GM12878 (cell line): ENCODE measurements around the gene HIP1. TPM values are rescaled to one million over a fixed set of nuclear protein-coding genes. Genes with fewer than 3 reads are reported as not detected.

Source experiments
- ATAC-seq: fragments of 200-7000 bp; cut with Tn5 transposase; 3 replicates; pipeline ENCODE4 v1.9.1; 2020; ENCODE audit warnings: mild to moderate bottlenecking, moderate library complexity
- BruUV-seq: library from RNA; stranded (reverse); fragments of 400-500 nt; replicated peaks from 2 replicates; lab custom pipeline; 2021; lab: Mats Ljungman, UMichigan
- CTCF ChIA-PET: fragments of 300-600 bp; sonication (Branson Sonifier 250); formaldehyde crosslinking; extraction: SDS; loops from one replicate; lab custom pipeline; 2021; ENCODE audit warnings: inconsistent platforms; lab: Yijun Ruan, JAX
- POLR2A ChIA-PET: fragments of 350-600 bp; formaldehyde crosslinking; extraction: SDS; loops from one replicate; lab custom pipeline; 2021; ENCODE audit warnings: inconsistent platforms; lab: Charles Lee
- RAD21 ChIA-PET: fragments of 300-600 bp; sonication (Branson Sonifier 250); formaldehyde crosslinking; loops from one replicate; lab custom pipeline; 2023; ENCODE audit warnings: antibody characterized with exemption; ENCODE audit not compliant: unreplicated experiment; lab: Charles Lee
- SMC1A ChIA-PET: fragments of 300-600 bp; sonication (Branson Sonifier 250); formaldehyde crosslinking; loops from one replicate; lab custom pipeline; 2023; ENCODE audit not compliant: unreplicated experiment, uncharacterized antibody; lab: Charles Lee
- DNase-seq: peaks from one replicate; pipeline ENCODE4 v3.0.0-alpha.2; 2011; ENCODE audit warnings: low read depth, low spot score
- FAIRE-seq: peaks from 3 replicates; lab custom pipeline; 2011; peaks lifted over from hg19 to GRCh38; lab: Jason Lieb, UNC
- H2AFZ ChIP-seq: 2 replicates; pipeline ENCODE4 v1.6.0; 2011; ENCODE audit warnings: low read depth, low read length, control low read depth; ENCODE audit not compliant: control insufficient read depth
- H3K27ac ChIP-seq: 2 replicates; pipeline ENCODE4 v1.5.1; 2011; ENCODE audit warnings: control low read depth; ENCODE audit not compliant: control insufficient read depth, insufficient read depth
- H3K27me3 ChIP-seq, 2 experiments: replicated peaks in 1 of 2; 2 replicates each; pipeline versions ENCODE4 v1.6.0 to v1.6.1; 2011; ENCODE audit warnings: low read length in 1 of 2; ENCODE audit not compliant: control insufficient read depth in 2 of 2, insufficient read depth in 2 of 2
- H3K36me3 ChIP-seq, 2 experiments: 2 replicates each; pipeline ENCODE4 v1.5.1; 2011; ENCODE audit warnings: low read length in 1 of 2; ENCODE audit not compliant: control insufficient read depth in 2 of 2, insufficient read depth in 2 of 2
- H3K4me1 ChIP-seq: 2 replicates; pipeline ENCODE4 v1.6.1; 2011; ENCODE audit warnings: mild to moderate bottlenecking, low read length, moderate library complexity, mixed read lengths; ENCODE audit not compliant: control insufficient read depth, insufficient read depth
- H3K4me2 ChIP-seq: 2 replicates; pipeline ENCODE4 v1.6.0; 2011; ENCODE audit warnings: control low read depth; ENCODE audit not compliant: control insufficient read depth, insufficient read depth
- H3K4me3 ChIP-seq: fragments of 200-600 bp; sonication (generic); 2 replicates; pipeline ENCODE4 v1.5.1; 2016
- H3K79me2 ChIP-seq: 2 replicates; pipeline ENCODE4 v1.6.0; 2011; ENCODE audit warnings: low read length; ENCODE audit not compliant: control insufficient read depth, insufficient read depth
- H3K9ac ChIP-seq: 2 replicates; pipeline ENCODE4 v1.8.0; 2011; ENCODE audit warnings: low read length, control low read depth, mixed read lengths; ENCODE audit not compliant: control insufficient read depth, insufficient read depth
- H3K9me3 ChIP-seq: replicated peaks from 3 replicates; pipeline ENCODE4 v1.5.1; 2011; ENCODE audit warnings: mild to moderate bottlenecking, low read length; ENCODE audit not compliant: control insufficient read depth, insufficient read depth
- H4K20me1 ChIP-seq: 2 replicates; pipeline ENCODE4 v1.6.0; 2011; ENCODE audit not compliant: control insufficient read depth, insufficient read depth
- BACH1 ChIP-seq: fragments of 450-650 bp; IDR thresholded peaks from 2 replicates; pipeline ENCODE4 v1.6.1; 2017; ENCODE audit warnings: mild to moderate bottlenecking, borderline replicate concordance
- CREB1 ChIP-seq: IDR thresholded peaks from 2 replicates; pipeline ENCODE4 v1.6.1; 2012; ENCODE audit warnings: low read depth, mild to moderate bottlenecking, inconsistent platforms
- EED ChIP-seq: sonication (generic); IDR thresholded peaks from 2 replicates; pipeline ENCODE4 v1.6.1; 2016; ENCODE audit warnings: antibody characterized with exemption, low read depth
- FOS ChIP-seq: IDR thresholded peaks from 3 replicates; pipeline ENCODE4 v1.6.1; 2011; ENCODE audit warnings: borderline replicate concordance; ENCODE audit not compliant: insufficient read length; ENCODE audit errors: extremely low read depth
- FOXK2 ChIP-seq: fragments of 450-650 bp; IDR thresholded peaks from 2 replicates; pipeline ENCODE4 v1.6.1; 2017; ENCODE audit warnings: mild to moderate bottlenecking, moderate library complexity
- GATAD2B ChIP-seq: fragments of 450-650 bp; conservative IDR thresholded peaks from 2 replicates; pipeline ENCODE4 v1.6.1; 2017; ENCODE audit warnings: low read depth, mild to moderate bottlenecking, moderate library complexity
- IRF4 ChIP-seq: IDR thresholded peaks from 2 replicates; pipeline ENCODE4 v1.6.1; 2011; ENCODE audit warnings: low read depth, low read length
- POU2F2 ChIP-seq: IDR thresholded peaks from 3 replicates; pipeline ENCODE4 v1.6.1; 2011; ENCODE audit warnings: low read depth, mild to moderate bottlenecking, low read length, borderline replicate concordance
- RAD21 ChIP-seq: IDR thresholded peaks from 2 replicates; pipeline ENCODE4 v1.6.1; 2011; ENCODE audit warnings: mild to moderate bottlenecking, low read depth, low read length, moderate library complexity; ENCODE audit not compliant: insufficient read depth
- RAD51 ChIP-seq: fragments of 450-650 bp; IDR thresholded peaks from 2 replicates; pipeline ENCODE4 v1.6.1; 2016; ENCODE audit warnings: moderate library complexity, mild to moderate bottlenecking, inconsistent platforms
- RELA ChIP-seq: fragments of 450-650 bp; IDR thresholded peaks from 2 replicates; pipeline ENCODE4 v1.8.0; 2014; ENCODE audit warnings: borderline replicate concordance; ENCODE audit not compliant: partially characterized antibody
- SMARCA5 ChIP-seq: fragments of 450-650 bp; IDR thresholded peaks from 2 replicates; pipeline ENCODE4 v1.6.1; 2017; ENCODE audit warnings: mild to moderate bottlenecking
- SREBF1 ChIP-seq: IDR thresholded peaks from 2 replicates; pipeline ENCODE4 v1.6.1; 2012; ENCODE audit warnings: mild to moderate bottlenecking, low read length
- SUPT20H ChIP-seq: IDR thresholded peaks from 2 replicates; pipeline ENCODE4 v1.6.1; 2011; ENCODE audit warnings: low read depth, mild to moderate bottlenecking, low read length, moderate library complexity, borderline replicate concordance; ENCODE audit not compliant: control insufficient read depth
- TARDBP ChIP-seq: IDR thresholded peaks from 2 replicates; pipeline ENCODE4 v1.6.1; 2016; ENCODE audit warnings: borderline replicate concordance
- ZNF217 ChIP-seq: fragments of 450-650 bp; IDR thresholded peaks from 2 replicates; pipeline ENCODE4 v1.6.1; 2017; ENCODE audit warnings: antibody characterized with exemption, mild to moderate bottlenecking
- WGBS: methylation state at CpG from one replicate; pipeline ENCODE4 v1.1.6; 2016; ENCODE audit warnings: low lambda C conversion rate; ENCODE audit not compliant: insufficient replicate concordance, insufficient coverage; ENCODE audit errors: missing lambda C conversion rate; 5-methylcytosine and 5-hydroxymethylcytosine counted together
- in situ Hi-C: fragments of 300-500 bp; cut with MboI; formaldehyde crosslinking; loops from 9 replicates; pipeline ENCODE4 v1.14.3; 2018; ENCODE audit warnings: mixed read lengths
- intact Hi-C: fragments of 100-400 bp; cut with micrococcal nuclease; formaldehyde crosslinking; loops from one replicate; pipeline ENCODE4 v1.14.2; 2022; ENCODE audit not compliant: unreplicated experiment
- polyA plus RNA-seq, 11 experiments: library from polyadenylated mRNA; depleted of rRNA in 4 of 11; unstranded in 6 of 11; stranded (reverse) in 5 of 11; fragments of >200 nt; fragmentation: Nextera tagmentation in 4 of 11; fragmentation: Illumina TruSeq in 1 of 11; extraction: Ambion mirVana in 4 of 11; extraction: Trizol in 1 of 11; gene quantifications; 1 replicate in 1 of 11; 2 replicates in 10 of 11; pipeline versions ENCODE4 v1.2.1 to v1.2.3, GENCODE V29; 2011 to 2016; ENCODE audit warnings: inconsistent platforms in 2 of 11, missing spikeins in 2 of 11, low read depth in 1 of 11
- total RNA-seq, 4 experiments: library from RNA; depleted of rRNA in 3 of 4; stranded (reverse); fragments of >200 nt in 3 of 4; fragmentation: Illumina TruSeq in 1 of 4; extraction: Trizol in 1 of 4; gene quantifications; 2 replicates each; pipeline versions ENCODE4 v1.2.1 to v1.2.3, GENCODE V29; 2013 to 2021
- TF ChIP-seq, protein P1 (sequence below): fragments of 450-650 bp; IDR thresholded peaks from 2 replicates; pipeline ENCODE4 v1.6.1; 2017; ENCODE audit warnings: borderline replicate concordance
- TF ChIP-seq, protein P2 (sequence below): fragments of 450-650 bp; IDR thresholded peaks from 2 replicates; pipeline ENCODE4 v1.6.1; 2017; ENCODE audit warnings: mild to moderate bottlenecking

Gene HIP1
- total and polyA plus RNA-seq, 10 of the 15 experiments (the other 5 are each of a cell fraction or from before 2014, with no cell fraction given), result 1.2 to 9.7 (median 3.2) TPM

DNA sequence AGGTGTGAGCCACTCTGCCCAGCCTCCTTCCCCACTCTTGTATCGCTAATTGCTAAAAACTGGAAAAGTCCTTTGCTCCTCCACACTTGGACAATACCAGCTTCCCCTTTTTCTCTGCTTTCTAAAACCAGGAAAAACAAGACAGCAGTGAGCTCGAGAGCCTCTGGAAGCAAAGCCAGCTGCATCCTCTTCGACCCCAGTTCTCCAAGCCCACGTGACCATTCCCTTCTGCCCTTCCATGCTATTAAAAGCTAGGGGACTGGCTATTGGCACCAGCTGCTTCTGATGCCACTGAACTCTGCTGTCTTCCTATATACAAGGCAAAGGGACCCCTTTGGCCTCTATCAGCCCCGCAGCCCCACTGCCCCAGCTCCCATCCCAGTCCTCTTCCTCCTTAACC lies 154.4 kb downstream of the HIP1 start (continued):
- TF ChIP-seq, protein P1, sequence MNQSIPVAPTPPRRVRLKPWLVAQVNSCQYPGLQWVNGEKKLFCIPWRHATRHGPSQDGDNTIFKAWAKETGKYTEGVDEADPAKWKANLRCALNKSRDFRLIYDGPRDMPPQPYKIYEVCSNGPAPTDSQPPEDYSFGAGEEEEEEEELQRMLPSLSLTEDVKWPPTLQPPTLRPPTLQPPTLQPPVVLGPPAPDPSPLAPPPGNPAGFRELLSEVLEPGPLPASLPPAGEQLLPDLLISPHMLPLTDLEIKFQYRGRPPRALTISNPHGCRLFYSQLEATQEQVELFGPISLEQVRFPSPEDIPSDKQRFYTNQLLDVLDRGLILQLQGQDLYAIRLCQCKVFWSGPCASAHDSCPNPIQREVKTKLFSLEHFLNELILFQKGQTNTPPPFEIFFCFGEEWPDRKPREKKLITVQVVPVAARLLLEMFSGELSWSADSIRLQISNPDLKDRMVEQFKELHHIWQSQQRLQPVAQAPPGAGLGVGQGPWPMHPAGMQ, result no peak
- TF ChIP-seq GATAD2B, result no peak
- TF ChIP-seq FOXK2, result no peak
- TF ChIP-seq RAD21, result no peak
- no peak for TF ChIP-seq TARDBP
- TF ChIP-seq RELA, result no peak
- TF ChIP-seq SUPT20H, result no peak
- no peak for TF ChIP-seq SREBF1

DNA sequence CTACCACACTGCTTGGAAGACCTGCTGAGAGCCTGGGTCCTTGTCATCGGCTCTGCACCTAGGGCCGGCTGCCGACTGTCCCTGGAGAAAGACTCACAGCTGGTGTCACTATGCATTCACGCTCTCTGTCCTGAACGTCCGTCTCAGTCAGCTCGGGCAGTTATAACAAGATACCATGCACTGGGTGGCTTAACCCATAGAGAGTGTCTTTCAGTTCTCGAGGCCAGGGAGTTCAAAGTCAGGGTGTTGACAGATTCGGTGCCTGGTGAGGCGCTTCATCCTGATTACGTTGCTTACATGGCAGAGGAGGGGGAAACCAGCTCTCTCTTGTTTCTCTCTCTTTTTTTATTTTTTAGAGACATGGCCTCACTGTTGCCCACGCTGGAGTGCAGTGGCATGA lies 155.5 kb downstream of the HIP1 start:
- FAIRE-seq, result no peak
- SMC1A ChIA-PET, result no interaction called here
- no TSS peak for BruUV-seq
- no peak for DNase-seq
- ATAC-seq, result no peak
- H2AFZ ChIP-seq, result no peak overlapping the region
- H3K27ac ChIP-seq, result no peak overlapping the region
- POLR2A ChIA-PET, result no interaction called here
- intact Hi-C loops, result no loop called here
- no peaks in the 10 kb centered on the region for H3K36me3 ChIP-seq
- H3K4me3 ChIP-seq, result no peak overlapping the region
- RAD21 ChIA-PET, result no interaction called here
- 88% methylated on average over 12 of the region's 12 CpGs for WGBS
- no peak overlapping the region for H3K9ac ChIP-seq
- H3K4me2 ChIP-seq, result no peak overlapping the region
- H3K4me1 ChIP-seq, result no peaks in the 10 kb centered on the region
- in situ Hi-C loops, result no loop called here
- H3K27me3 ChIP-seq, result no peaks in the 10 kb centered on the region
- no peaks in the 10 kb centered on the region for H4K20me1 ChIP-seq
- TF ChIP-seq IRF4, result no peak
- TF ChIP-seq FOS, result no peak
- no peak for TF ChIP-seq RAD51
- TF ChIP-seq, protein P2, sequence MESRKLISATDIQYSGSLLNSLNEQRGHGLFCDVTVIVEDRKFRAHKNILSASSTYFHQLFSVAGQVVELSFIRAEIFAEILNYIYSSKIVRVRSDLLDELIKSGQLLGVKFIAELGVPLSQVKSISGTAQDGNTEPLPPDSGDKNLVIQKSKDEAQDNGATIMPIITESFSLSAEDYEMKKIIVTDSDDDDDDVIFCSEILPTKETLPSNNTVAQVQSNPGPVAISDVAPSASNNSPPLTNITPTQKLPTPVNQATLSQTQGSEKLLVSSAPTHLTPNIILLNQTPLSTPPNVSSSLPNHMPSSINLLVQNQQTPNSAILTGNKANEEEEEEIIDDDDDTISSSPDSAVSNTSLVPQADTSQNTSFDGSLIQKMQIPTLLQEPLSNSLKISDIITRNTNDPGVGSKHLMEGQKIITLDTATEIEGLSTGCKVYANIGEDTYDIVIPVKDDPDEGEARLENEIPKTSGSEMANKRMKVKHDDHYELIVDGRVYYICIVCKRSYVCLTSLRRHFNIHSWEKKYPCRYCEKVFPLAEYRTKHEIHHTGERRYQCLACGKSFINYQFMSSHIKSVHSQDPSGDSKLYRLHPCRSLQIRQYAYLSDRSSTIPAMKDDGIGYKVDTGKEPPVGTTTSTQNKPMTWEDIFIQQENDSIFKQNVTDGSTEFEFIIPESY, result no peak
- TF ChIP-seq BACH1, result no peak
- no peak for TF ChIP-seq ZNF217
- TF ChIP-seq POU2F2, result no peak
- TF ChIP-seq CREB1, result no peak
- TF ChIP-seq EED, result no peak
- no peak for TF ChIP-seq SMARCA5
- CTCF ChIA-PET, result no interaction called here
- no peaks in the 10 kb centered on the region for H3K79me2 ChIP-seq
- H3K9me3 ChIP-seq, result no peaks in the 10 kb centered on the region
